WERI-Rb-1 (cell line): ENCODE measurements around the gene SLC2A4RG.

ENCODE experiments used
- DNase-seq: peaks from one replicate; pipeline ENCODE4 v3.0.0-alpha.2; 2020
- H3K27ac ChIP-seq: fragments of 250-450 bp; sonication (Bioruptor Pico); 2 replicates; pipeline ENCODE4 v1.5.1; 2020; ENCODE audit warnings: mild to moderate bottlenecking, moderate library complexity
- H3K27me3 ChIP-seq: fragments of 250-450 bp; sonication (Bioruptor Pico); 2 replicates; pipeline ENCODE4 v1.5.1; 2021; ENCODE audit warnings: mild to moderate bottlenecking, low read depth, moderate library complexity; ENCODE audit not compliant: insufficient read depth, severe bottlenecking
- H3K36me3 ChIP-seq: fragments of 250-450 bp; sonication (Bioruptor Pico); 2 replicates; pipeline ENCODE4 v1.5.1; 2020; ENCODE audit warnings: mild to moderate bottlenecking, moderate library complexity
- H3K4me3 ChIP-seq: 2 replicates; pipeline ENCODE4 v1.5.1; 2011; ENCODE audit warnings: low read depth, mild to moderate bottlenecking, control low read depth, low read length
- H3K9me3 ChIP-seq: fragments of 250-450 bp; sonication (Bioruptor Pico); 2 replicates; pipeline ENCODE4 v1.5.1; 2021; ENCODE audit warnings: mild to moderate bottlenecking, moderate library complexity; ENCODE audit not compliant: severe bottlenecking
- TF ChIP-seq, protein P1 (sequence below): IDR thresholded peaks from 2 replicates; pipeline ENCODE4 v1.5.1; 2011; ENCODE audit warnings: low read depth, mild to moderate bottlenecking, control low read depth, inconsistent platforms, low read length

Gene SLC2A4RG, protein sequence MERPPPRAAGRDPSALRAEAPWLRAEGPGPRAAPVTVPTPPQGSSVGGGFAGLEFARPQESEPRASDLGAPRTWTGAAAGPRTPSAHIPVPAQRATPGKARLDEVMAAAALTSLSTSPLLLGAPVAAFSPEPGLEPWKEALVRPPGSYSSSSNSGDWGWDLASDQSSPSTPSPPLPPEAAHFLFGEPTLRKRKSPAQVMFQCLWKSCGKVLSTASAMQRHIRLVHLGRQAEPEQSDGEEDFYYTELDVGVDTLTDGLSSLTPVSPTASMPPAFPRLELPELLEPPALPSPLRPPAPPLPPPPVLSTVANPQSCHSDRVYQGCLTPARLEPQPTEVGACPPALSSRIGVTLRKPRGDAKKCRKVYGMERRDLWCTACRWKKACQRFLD

DNA sequence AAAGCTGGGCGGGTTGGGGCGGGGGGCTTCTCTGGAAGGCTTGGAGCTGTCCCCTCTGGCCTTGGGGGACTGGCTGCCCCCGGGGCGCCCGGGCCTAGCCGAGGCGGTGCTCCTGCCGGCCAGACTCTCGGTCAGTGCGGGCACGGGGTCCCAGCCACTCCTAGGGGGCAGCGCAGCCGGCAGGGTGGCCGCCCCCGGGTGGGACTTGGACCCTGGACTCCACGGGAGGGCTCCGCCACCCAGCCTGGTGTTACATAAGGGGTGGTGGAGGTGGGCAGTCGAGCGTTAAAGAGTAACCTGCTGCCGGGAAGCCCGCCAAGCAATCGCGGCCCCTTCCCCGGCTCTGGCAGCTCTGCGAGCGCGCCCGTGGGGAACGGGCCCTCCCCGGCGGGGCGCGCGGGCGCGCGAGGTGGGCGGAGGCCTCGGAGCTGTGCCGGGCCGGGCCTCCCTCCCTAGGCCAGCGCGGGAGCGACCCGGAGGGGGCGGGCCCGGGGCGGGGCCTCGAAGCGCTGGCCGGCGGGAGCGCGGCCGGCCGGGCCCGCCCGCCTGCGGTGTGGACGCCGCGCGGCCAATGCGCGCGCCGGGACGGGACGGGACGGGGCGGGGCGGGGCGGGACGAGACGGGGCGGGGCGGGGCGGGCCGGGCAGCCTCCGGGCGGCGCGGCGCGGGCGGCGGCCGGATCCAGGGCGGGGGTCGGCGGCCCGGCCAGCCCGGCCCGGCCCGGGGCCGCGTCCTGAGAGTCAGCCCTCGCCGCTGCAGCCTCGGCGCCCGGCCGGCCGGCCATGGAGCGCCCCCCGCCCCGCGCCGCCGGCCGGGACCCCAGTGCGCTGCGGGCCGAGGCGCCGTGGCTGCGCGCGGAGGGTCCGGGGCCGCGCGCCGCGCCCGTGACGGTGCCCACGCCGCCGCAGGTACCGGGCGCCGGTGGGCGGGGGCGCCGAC lies at the start of gene SLC2A4RG:
TSS of gene SLC2A4RG (plus strand) at position 647 of the 940 bp plus-strand sequence. CDS start at position 784, 137 bp downstream.
- peak within 1 kb of the TSS; percentile 69 for H3K4me3 ChIP-seq
- TF ChIP-seq, protein P1, sequence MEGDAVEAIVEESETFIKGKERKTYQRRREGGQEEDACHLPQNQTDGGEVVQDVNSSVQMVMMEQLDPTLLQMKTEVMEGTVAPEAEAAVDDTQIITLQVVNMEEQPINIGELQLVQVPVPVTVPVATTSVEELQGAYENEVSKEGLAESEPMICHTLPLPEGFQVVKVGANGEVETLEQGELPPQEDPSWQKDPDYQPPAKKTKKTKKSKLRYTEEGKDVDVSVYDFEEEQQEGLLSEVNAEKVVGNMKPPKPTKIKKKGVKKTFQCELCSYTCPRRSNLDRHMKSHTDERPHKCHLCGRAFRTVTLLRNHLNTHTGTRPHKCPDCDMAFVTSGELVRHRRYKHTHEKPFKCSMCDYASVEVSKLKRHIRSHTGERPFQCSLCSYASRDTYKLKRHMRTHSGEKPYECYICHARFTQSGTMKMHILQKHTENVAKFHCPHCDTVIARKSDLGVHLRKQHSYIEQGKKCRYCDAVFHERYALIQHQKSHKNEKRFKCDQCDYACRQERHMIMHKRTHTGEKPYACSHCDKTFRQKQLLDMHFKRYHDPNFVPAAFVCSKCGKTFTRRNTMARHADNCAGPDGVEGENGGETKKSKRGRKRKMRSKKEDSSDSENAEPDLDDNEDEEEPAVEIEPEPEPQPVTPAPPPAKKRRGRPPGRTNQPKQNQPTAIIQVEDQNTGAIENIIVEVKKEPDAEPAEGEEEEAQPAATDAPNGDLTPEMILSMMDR: no peak
- peak within 1 kb of the TSS; percentile 78 for H3K27ac ChIP-seq
- no peaks in the 10 kb centered on the region for H3K27me3 ChIP-seq
- peak; percentile 47 for DNase-seq
- no peaks in the 10 kb centered on the region for H3K9me3 ChIP-seq
- H3K36me3 ChIP-seq: peaks cover 30% of the 10 kb centered on the region

DNA sequence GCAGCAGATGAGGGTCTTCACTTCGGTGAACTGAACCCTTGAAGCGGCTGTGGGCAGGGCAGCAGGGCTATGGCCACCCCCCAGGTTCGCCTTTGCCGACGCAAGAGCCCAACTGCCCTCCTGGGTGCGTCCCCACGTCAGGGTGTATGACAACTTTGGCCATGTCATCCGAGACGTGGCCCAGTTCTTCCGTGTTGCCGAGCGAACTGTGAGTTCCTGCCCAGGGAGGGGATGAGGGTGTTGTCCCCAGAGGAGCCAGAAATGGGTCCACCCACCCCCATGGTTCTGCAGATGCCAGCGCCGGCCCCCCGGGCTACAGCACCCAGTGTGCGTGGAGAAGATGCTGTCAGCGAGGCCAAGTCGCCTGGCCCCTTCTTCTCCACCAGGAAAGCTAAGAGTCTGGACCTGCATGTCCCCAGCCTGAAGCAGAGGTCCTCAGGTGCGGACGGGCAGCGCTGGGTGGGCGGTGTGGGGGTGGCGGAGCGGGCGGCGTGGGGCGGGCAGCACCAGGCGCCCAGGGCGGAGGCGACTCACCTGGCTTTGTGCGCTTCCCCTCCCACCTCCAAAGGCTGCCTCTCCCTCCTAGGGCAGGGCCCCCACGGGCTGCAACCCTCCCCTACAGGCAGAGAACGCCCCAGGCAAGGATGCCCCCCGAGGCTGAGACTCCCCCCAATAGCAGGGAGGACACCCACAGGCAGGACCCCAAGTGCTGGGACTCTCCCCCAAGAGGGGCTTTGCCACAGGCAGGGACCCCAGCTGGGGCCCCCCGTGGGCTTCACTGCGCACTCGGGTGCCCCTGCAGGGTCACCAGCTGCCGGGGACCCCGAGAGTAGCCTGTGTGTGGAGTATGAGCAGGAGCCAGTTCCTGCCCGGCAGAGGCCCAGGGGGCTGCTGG lies 49.3 kb upstream of the SLC2A4RG start:
- Histone ChIP-seq H3K27ac (no peak overlapping the region), H3K4me3 (no peak overlapping the region), H3K27me3 (no peaks in the 10 kb centered on the region), H3K9me3 (no peaks in the 10 kb centered on the region), H3K36me3 (peaks cover 21% of the 10 kb centered on the region)
- DNase-seq: no peak
- TF ChIP-seq, protein P1: no peak

DNA sequence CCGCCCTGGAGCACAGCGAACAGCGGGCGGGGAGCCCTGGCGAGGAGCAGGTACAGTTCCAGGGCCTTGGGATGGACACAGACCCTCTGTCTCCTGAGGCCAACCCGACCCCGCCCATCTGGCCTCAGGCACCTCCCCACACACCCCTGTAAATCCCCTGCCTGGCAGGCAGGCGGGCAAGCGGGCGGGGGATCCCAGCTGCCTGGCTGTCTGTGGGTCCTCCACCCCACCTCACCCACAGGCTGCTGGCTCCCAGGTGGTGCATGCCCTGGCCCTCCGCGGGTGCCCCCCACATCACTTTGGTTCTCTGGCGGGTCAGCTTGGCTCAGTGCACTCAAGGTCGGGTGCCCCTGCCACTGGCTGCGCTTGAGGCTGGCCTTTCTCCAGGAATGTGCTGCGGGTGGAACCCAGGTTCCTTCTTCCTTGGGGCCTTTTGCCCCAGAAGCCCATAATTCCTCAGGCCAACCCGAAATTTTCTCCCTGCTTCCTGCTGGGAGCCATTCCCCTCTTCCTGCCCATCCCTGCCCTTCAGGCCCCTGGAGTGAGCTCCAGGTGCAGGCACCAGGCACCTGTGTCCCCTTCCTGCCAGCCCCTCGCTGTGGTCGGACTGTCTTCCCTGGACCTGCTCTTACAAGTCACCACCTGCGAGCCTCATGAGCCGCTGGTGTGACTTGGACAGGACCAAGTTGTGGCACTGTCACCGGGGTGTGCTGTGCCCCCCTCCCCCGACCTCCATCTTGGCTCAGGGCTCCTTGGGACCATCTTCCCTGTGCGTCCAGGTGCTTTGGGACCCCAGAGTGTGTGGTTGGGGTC lies 48.5 kb upstream of the SLC2A4RG start:
- Histone ChIP-seq H3K36me3 (peaks cover 26% of the 10 kb centered on the region), H3K9me3 (no peaks in the 10 kb centered on the region), H3K27ac (no peak overlapping the region), H3K4me3 (no peak overlapping the region), H3K27me3 (no peaks in the 10 kb centered on the region)
- no peak for DNase-seq
- TF ChIP-seq, protein P1: no peak

DNA sequence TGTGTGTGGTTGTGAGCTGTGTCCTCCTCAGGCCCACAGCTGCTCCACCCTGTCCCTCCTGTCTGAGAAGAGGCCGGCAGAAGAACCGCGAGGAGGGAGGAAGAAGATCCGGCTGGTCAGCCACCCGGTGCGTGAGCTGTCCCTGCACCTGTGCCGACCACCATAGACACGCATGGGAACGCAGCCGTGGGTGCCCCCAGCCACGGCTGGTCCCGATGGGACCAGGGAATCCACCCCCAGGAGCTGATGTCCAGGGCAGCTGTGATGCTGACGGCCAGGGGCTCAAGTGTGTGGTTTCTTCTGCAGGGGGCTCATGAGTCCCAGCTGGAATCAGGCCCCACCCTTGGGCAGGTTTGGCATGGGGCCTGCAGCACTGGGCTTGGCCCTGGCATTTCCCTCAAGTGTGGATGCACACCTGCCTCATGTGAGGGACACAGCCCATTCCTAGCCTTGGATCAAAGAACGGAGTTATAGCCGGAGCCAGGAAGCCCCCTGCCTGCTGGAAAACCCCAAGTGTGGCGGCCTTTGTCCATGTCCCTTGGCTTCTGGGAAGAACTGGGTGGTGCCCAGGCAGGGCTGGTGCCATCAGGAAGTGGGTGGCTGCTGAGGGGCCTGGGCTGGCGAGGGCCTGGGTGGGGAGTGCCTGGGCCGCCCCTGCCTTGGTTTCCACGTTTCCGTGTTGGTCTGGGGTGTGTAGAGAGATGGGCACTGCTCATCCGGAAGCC lies 47.7 kb upstream of the SLC2A4RG start:
- no peaks in the 10 kb centered on the region for H3K9me3 ChIP-seq
- TF ChIP-seq, protein P1: no peak
- H3K27ac ChIP-seq: no peak overlapping the region
- no peak for DNase-seq
- H3K36me3 ChIP-seq: peaks cover 30% of the 10 kb centered on the region
- no peaks in the 10 kb centered on the region for H3K27me3 ChIP-seq
- no peak overlapping the region for H3K4me3 ChIP-seq
